GM21447 (cell line): ENCODE data around the gene CDH22.

Experiments used
- ATAC-seq: cut with Tn5 transposase; IDR thresholded peaks from one replicate; pipeline ENCODE4 v1.9.1; 2021; ENCODE audit not compliant: unreplicated experiment

CDH22 gene

GRCh38 chr20:46219190-46219589 lies 89.1 kb downstream of the CDH22 start:
- no peak for ATAC-seq

- ATAC-seq: no peak
These were observed 89.6 kb downstream of the CDH22 start for GRCh38 chr20:46218656-46219055.

GRCh38 chr20:46217583-46217982 lies 90.7 kb downstream of the CDH22 start:
- no peak for ATAC-seq

- no peak for ATAC-seq
These were observed 91.4 kb downstream of the CDH22 start for GRCh38 chr20:46216770-46217464.

DNA sequence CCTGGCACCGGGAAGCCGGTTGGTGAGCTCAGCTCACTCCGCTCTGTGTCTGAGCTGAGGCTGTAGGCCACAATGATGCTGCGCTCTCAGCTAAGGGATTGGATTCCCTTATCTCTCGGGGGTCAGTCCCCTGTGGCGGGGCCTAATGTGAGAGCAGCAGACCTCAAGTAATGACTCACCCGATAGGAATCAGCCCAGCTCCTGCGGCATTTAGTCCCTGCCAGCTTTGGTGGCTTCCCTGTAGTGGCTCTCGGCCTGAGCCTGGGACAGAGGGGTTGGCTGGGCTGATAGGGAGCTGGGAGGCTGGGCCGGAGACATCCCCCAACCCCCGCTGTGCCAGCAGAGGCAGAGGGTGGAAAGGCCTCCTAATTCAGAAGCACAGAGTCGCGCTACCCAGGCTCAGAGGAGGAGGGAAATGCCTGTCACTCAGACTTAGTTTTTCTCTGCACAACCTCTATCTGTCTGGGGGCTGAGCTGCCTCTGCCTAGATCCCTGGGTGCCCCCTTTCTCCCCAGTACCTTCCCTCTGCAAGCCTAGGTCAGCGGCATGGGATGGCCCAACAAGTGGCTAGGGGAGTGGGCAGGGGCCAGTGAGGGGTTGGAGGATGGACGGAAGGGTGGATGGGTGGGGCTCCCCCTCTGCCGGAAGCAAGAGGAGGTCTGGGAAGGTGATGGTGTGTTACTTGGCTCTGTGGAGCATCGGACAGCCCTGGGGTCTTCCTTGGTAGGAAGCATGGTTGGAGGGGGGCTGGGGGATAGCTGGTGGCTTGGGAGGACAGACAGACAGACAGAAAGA lies 92.2 kb downstream of the CDH22 start:
- ATAC-seq: no peak

- no peak for ATAC-seq
These were observed 93.3 kb downstream of the CDH22 start for GRCh38 chr20:46214824-46215488.

GRCh38 chr20:46213946-46214823 lies 94.1 kb downstream of the CDH22 start:
- ATAC-seq: no peak

DNA sequence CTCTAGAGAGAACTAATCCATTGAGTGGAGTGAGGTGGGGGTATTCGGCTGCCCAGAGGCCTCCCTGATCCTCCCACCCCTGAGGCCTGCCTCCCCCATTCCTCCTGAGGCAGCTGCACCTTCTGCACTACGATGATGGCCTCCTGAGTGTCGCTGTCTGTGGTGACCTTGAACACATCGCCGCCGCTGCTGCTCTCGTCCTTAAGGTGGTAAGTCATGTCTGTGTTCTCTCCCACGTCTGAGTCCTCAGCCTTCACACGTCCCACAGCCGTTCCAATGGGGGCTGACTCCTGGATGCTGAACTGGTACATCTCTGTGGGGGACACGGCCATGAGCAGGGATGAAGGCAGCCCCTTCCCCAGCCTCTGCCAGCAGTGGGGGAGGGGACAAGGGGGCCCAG lies 95.4 kb downstream of the CDH22 start:
- ATAC-seq: no peak

GRCh38 chr20:46212252-46212651 lies 96.0 kb downstream of the CDH22 start:
- no peak for ATAC-seq

- no peak for ATAC-seq
These were observed 97.0 kb downstream of the CDH22 start for GRCh38 chr20:46211331-46211722.

DNA sequence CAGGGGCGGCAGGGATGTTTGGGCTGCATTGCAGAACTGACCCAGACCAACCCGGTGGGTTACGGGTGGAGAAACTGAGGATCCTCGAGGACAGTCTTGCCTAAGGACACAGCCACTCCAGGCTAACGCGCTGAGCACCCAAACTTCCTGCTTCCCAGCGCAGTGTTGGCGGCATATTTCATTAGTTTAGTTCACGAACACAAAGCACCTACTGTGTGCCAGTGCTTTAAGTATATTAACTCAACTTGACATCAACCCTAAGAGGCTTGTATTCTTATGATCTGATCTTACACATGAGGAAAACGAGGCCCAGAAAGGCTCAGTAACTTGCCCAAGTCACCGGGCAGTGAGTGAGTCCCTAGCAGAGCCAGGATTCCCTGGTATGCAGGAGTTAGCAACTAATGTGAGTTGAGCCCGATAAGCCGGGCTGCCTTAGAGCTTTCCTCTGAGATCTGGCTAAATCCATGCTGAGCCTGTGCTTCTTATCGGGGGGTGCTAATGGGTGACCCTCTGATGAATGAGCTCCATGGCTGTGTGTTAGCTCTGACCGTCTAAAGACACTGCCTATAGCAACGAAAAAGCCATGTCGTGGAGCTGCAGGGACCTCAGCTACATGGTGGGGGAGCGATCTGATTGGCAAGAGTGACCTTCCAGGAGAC lies 97.5 kb downstream of the CDH22 start:
- no peak for ATAC-seq

- no peak for ATAC-seq
These were observed 98.2 kb downstream of the CDH22 start for GRCh38 chr20:46209930-46210671.

DNA sequence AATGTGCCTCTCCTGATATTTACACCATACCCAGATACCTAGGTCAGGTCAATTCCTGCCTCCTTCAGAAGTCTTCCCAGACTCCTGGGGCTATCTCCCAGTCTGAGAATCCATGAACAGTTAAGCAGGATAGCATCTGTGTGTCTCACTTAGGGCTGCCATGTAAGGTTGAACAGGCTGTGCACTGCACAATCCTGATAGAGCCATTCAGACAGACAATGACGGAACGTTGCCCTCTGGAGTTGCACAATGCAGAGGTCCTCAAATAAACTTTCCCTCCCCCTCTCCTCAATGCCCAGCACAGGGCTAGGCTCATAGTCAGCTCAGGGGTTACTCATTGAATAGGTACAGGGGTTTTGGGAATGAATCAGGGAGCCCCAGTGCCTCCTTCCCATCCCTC lies 100.5 kb downstream of the CDH22 start:
- no peak for ATAC-seq

DNA sequence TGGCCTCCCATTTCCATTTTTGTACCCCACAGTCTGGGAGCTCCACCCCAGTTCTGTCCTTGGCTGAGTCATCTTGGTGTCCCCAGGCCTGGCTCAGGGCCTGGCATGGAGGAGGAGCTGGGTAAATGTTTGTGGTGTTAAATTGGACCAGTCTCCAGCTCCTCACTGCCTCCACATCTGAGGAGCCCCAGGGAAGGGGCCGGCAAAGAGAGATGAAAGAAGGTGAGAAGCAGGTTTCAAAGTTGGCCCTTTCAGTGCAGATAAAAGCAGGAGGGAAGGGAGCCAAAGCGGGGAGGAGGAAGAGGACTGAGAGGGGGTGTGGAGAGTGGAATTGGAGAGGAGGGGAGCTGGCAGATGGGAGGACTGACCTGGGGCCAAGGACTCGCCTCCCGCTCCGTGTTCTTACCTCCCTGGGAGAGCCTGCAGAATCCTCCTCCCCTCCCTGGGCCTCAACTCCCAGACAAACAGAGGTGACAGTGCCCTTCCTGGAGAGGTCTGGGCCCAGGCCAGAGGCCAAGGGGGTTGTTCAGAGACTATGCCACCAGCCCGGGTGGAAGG lies 101.2 kb downstream of the CDH22 start:
- ATAC-seq: no peak

- no peak for ATAC-seq
These were observed 102.3 kb downstream of the CDH22 start for GRCh38 chr20:46206025-46206424.

GRCh38 chr20:46205349-46205748 lies 102.9 kb downstream of the CDH22 start:
- ATAC-seq: no peak

DNA sequence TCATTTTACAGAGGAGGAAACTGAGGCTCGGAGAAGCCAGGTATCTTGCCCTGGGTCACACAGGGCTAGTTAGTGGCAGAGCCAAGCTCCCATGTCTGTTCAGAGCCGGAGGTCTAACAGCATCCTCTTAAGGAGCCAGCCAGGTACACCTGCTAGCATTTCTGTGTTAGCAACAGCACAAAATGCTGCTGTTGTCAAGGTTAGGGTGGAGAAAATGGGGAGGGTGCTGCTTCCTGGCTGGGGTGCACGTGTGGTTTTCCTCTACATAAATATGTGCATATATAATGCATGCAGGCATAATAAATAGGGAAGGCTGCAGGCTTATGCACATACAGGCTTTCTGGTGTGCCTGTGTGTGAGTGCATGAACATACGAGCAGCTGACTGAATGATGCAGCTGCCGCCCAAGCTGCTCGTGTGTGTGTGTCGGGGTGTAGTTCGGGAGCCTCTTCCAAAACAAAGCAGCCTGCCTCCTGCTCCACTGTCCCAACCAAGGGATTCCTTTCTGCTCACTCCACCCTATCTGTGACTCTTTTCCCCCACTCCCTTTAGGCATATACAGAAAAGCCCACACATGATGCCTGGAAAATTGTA lies 103.6 kb downstream of the CDH22 start:
- no peak for ATAC-seq

- no peak for ATAC-seq
These were observed 104.8 kb downstream of the CDH22 start for GRCh38 chr20:46203510-46203837.

- no peak for ATAC-seq
These were observed 105.4 kb downstream of the CDH22 start for GRCh38 chr20:46202766-46203509.
